Neural cell (in vitro differentiated cells): ENCODE data around the gene APOB. TPM values are rescaled to one million over a fixed set of nuclear protein-coding genes. Genes with fewer than 3 reads are reported as not detected.

Experiments
- H2AFZ ChIP-seq: fragments of 200-600, 300-800 bp; sonication (generic), shearing (Covaris generic); 2 replicates; pipeline ENCODE4 v1.6.0; 2014; ENCODE audit warnings: low read depth, mild to moderate bottlenecking, antibody characterized with exemption, low read length, moderate library complexity
- H3F3A ChIP-seq: fragments of 200-600 bp; shearing (Covaris generic); 2 replicates; pipeline ENCODE4 v1.6.1; 2016; ENCODE audit warnings: mild to moderate bottlenecking, moderate library complexity, mixed read lengths, antibody characterized with exemption, low read length; ENCODE audit not compliant: insufficient read depth, poor library complexity, severe bottlenecking
- H3K27ac ChIP-seq: fragments of 200-600, 300-800 bp; sonication (generic), shearing (Covaris generic); 2 replicates; pipeline ENCODE4 v1.5.1; 2014; ENCODE audit warnings: mild to moderate bottlenecking, low read length, moderate library complexity
- H3K27me3 ChIP-seq: fragments of 300-800, 200-600 bp; sonication (generic), shearing (Covaris generic); 2 replicates; pipeline ENCODE4 v1.6.0; 2014; ENCODE audit warnings: mild to moderate bottlenecking, low read depth, low read length, moderate library complexity; ENCODE audit not compliant: insufficient read depth
- H3K36me3 ChIP-seq: fragments of 300-800, 200-600 bp; sonication (generic), shearing (Covaris generic); 2 replicates; pipeline ENCODE4 v1.5.1; 2014; ENCODE audit warnings: mild to moderate bottlenecking, antibody characterized with exemption, low read length, moderate library complexity; ENCODE audit not compliant: insufficient read depth
- H3K4me2 ChIP-seq: fragments of 300-800, 200-600 bp; sonication (generic), shearing (Covaris generic); 2 replicates; pipeline ENCODE4 v1.6.0; 2014; ENCODE audit warnings: mild to moderate bottlenecking, low read length
- H3K4me3 ChIP-seq: fragments of 300-800, 200-600 bp; sonication (generic), shearing (Covaris generic); 2 replicates; pipeline ENCODE4 v1.5.1; 2014; ENCODE audit warnings: mild to moderate bottlenecking, low read length, moderate library complexity
- H3K79me2 ChIP-seq: fragments of 200-600 bp; shearing (Covaris generic); replicated peaks from 2 replicates; pipeline ENCODE4 v1.6.0; 2014; ENCODE audit warnings: mild to moderate bottlenecking, low read length, moderate library complexity; ENCODE audit not compliant: insufficient read depth
- H3K9ac ChIP-seq: fragments of 300-800, 200-600 bp; sonication (generic), shearing (Covaris generic); 2 replicates; pipeline ENCODE4 v1.6.1; 2016; ENCODE audit warnings: mild to moderate bottlenecking, low read length, mixed read lengths
- H3K9me2 ChIP-seq: fragments of 200-600 bp; shearing (Covaris generic); 2 replicates; pipeline ENCODE4 v1.6.1; 2016; ENCODE audit warnings: mild to moderate bottlenecking, low read length, mixed read lengths; ENCODE audit not compliant: insufficient read depth
- H3K9me3 ChIP-seq: fragments of 200-600, 300-800 bp; sonication (generic), shearing (Covaris generic); 2 replicates; pipeline ENCODE4 v1.6.1; 2016; ENCODE audit warnings: mild to moderate bottlenecking, mixed run types, low read length, moderate library complexity, mixed read lengths
- H4K20me1 ChIP-seq: fragments of 200-600 bp; shearing (Covaris generic); 2 replicates; pipeline ENCODE4 v1.6.1; 2016; ENCODE audit warnings: mild to moderate bottlenecking, mixed run types; ENCODE audit not compliant: insufficient read depth
- EP300 ChIP-seq: fragments of 450-650 bp; conservative IDR thresholded peaks from 2 replicates; pipeline ENCODE4 v1.6.1; 2014; ENCODE audit warnings: antibody characterized with exemption, mild to moderate bottlenecking, moderate library complexity; ENCODE audit not compliant: poor library complexity, severe bottlenecking
- EZH2 ChIP-seq: fragments of 200-600, 300-800 bp; shearing (Covaris generic), sonication (generic); IDR thresholded peaks from 2 replicates; pipeline ENCODE4 v1.6.1; 2014; ENCODE audit warnings: antibody characterized with exemption, low read length, borderline replicate concordance, mild to moderate bottlenecking; ENCODE audit not compliant: insufficient read depth, poor library complexity, severe bottlenecking
- MXI1 ChIP-seq: fragments of 450-650 bp; conservative IDR thresholded peaks from 2 replicates; pipeline ENCODE4 v1.6.1; 2014; ENCODE audit warnings: antibody characterized with exemption, mild to moderate bottlenecking; ENCODE audit not compliant: poor library complexity, severe bottlenecking
- POLR2AphosphoS5 ChIP-seq: IDR thresholded peaks from 2 replicates; pipeline ENCODE4 v1.6.1; 2012
- RAD21 ChIP-seq: fragments of 450-650 bp; conservative IDR thresholded peaks from 2 replicates; pipeline ENCODE4 v1.6.1; 2014; ENCODE audit warnings: antibody characterized with exemption, mild to moderate bottlenecking, moderate library complexity
- SMC3 ChIP-seq: fragments of 450-650 bp; conservative IDR thresholded peaks from 2 replicates; pipeline ENCODE4 v1.6.1; 2014; ENCODE audit warnings: antibody characterized with exemption, mild to moderate bottlenecking, moderate library complexity; ENCODE audit not compliant: poor library complexity
- TAF1 ChIP-seq: IDR thresholded peaks from 2 replicates; pipeline ENCODE4 v1.6.1; 2012; ENCODE audit warnings: low read depth
- polyA plus RNA-seq: library from polyadenylated mRNA; depleted of rRNA; stranded (reverse); fragments of >200 nt; gene quantifications from 2 replicates; pipeline ENCODE4 v1.2.3, GENCODE V29; 2014
- TF ChIP-seq, protein P1 (sequence below): fragments of 450-650 bp; IDR thresholded peaks from 2 replicates; pipeline ENCODE4 v1.5.1; 2014; ENCODE audit warnings: antibody characterized with exemption, mild to moderate bottlenecking, moderate library complexity; ENCODE audit not compliant: poor library complexity, severe bottlenecking
- TF ChIP-seq, protein P2 (sequence below): IDR thresholded peaks from 2 replicates; pipeline ENCODE4 v1.6.1; 2012; ENCODE audit warnings: borderline replicate concordance

APOB gene
- polyA plus RNA-seq, 1 donor from 2014 or later: not detected

DNA sequence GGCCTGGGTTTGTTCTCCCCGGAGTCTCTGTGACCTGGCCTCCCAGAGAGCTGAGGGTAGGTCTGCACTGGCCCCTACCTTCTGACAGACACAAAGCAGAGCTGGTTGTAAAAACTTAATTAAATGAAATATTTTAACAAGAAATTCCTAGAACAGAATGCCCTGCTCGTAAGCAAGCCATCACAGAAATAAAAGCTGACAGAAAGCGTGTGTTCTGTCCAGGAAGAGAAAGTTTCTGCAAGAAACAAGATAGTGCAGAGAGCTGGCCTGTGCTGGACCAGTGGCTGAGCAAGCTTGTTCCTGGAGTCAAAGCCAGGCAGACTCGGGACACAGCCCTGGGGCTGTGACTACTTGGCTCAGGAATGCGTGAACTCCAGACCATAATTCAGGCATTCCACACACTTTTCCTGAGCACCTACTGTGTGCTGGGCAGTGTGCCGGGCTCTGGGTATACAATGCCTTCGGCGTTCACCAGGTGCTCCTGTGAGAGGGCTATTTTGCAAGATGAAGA, 51.6 kb downstream of the APOB start:
- no peak overlapping the region for H3K27ac ChIP-seq
- no peak overlapping the region for H2AFZ ChIP-seq
- no peaks in the 10 kb centered on the region for H3K9me3 ChIP-seq
- no peaks in the 10 kb centered on the region for H3F3A ChIP-seq
- H3K79me2 ChIP-seq: no peaks in the 10 kb centered on the region
- no peak overlapping the region for H3K4me3 ChIP-seq
- no peaks in the 10 kb centered on the region for H3K9me2 ChIP-seq
- no peak overlapping the region for H3K9ac ChIP-seq
- TF ChIP-seq SMC3 (no peak), EP300 (no peak), MXI1 (no peak), POLR2AphosphoS5 (no peak), RAD21 (no peak), TAF1 (no peak), EZH2 (no peak)
- TF ChIP-seq, protein P1, sequence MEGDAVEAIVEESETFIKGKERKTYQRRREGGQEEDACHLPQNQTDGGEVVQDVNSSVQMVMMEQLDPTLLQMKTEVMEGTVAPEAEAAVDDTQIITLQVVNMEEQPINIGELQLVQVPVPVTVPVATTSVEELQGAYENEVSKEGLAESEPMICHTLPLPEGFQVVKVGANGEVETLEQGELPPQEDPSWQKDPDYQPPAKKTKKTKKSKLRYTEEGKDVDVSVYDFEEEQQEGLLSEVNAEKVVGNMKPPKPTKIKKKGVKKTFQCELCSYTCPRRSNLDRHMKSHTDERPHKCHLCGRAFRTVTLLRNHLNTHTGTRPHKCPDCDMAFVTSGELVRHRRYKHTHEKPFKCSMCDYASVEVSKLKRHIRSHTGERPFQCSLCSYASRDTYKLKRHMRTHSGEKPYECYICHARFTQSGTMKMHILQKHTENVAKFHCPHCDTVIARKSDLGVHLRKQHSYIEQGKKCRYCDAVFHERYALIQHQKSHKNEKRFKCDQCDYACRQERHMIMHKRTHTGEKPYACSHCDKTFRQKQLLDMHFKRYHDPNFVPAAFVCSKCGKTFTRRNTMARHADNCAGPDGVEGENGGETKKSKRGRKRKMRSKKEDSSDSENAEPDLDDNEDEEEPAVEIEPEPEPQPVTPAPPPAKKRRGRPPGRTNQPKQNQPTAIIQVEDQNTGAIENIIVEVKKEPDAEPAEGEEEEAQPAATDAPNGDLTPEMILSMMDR: no peak
- TF ChIP-seq, protein P2, sequence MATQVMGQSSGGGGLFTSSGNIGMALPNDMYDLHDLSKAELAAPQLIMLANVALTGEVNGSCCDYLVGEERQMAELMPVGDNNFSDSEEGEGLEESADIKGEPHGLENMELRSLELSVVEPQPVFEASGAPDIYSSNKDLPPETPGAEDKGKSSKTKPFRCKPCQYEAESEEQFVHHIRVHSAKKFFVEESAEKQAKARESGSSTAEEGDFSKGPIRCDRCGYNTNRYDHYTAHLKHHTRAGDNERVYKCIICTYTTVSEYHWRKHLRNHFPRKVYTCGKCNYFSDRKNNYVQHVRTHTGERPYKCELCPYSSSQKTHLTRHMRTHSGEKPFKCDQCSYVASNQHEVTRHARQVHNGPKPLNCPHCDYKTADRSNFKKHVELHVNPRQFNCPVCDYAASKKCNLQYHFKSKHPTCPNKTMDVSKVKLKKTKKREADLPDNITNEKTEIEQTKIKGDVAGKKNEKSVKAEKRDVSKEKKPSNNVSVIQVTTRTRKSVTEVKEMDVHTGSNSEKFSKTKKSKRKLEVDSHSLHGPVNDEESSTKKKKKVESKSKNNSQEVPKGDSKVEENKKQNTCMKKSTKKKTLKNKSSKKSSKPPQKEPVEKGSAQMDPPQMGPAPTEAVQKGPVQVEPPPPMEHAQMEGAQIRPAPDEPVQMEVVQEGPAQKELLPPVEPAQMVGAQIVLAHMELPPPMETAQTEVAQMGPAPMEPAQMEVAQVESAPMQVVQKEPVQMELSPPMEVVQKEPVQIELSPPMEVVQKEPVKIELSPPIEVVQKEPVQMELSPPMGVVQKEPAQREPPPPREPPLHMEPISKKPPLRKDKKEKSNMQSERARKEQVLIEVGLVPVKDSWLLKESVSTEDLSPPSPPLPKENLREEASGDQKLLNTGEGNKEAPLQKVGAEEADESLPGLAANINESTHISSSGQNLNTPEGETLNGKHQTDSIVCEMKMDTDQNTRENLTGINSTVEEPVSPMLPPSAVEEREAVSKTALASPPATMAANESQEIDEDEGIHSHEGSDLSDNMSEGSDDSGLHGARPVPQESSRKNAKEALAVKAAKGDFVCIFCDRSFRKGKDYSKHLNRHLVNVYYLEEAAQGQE: no peak
- no peaks in the 10 kb centered on the region for H3K36me3 ChIP-seq
- H3K4me2 ChIP-seq: no peak overlapping the region
- peaks cover 89% of the 10 kb centered on the region for H3K27me3 ChIP-seq
- H4K20me1 ChIP-seq: no peaks in the 10 kb centered on the region

DNA sequence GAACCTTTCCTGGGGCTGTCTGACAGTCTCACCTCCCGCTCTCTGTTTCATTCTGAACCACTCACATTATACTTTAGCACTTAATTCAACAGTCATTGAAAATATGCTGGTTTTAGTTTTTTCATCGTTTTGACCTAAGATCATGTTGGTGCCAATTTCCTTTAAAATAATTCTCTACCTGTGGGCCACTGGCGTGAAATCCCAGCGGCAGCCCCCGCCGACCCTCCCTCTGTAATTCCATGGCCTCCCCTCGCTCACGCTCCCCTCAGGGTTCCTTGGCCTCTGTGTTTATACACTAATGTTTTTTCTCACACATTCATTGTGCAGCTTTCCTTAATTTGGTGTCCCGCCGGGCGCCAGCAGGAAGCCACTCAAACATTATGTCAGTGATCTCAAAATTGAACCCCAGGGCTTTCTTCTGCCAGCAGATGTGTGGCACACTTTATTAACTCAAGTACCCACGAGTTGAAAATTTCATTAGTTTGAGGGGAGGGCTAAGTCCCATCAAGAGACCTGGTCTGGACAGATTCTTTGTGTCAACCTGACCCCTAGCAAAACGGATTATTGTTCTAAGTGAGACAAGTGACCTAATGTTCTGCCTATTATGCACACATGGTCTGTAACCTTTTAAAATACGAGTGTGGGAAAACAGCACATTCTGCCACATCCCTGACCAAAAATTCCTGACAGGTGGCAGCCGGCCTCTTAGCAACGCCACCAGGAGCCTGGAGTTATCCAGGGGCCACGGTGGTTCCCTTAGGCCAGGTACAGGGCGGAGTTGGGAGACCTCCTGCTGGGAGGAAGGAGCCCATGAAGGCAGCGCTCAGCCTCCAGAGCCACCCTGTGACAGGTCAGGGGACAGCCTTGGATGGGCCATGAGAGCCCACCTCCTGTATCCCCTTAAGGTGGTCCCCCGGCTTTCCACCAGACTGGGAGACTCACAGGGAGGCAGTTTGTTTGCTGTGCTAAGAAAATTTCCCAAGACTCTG, 53.1 kb downstream of the APOB start:
- H3K79me2 ChIP-seq: no peaks in the 10 kb centered on the region
- H3F3A ChIP-seq: no peaks in the 10 kb centered on the region
- H4K20me1 ChIP-seq: no peaks in the 10 kb centered on the region
- H3K9me2 ChIP-seq: no peaks in the 10 kb centered on the region
- H3K27me3 ChIP-seq: peaks cover 86% of the 10 kb centered on the region
- no peak overlapping the region for H3K27ac ChIP-seq
- H3K9me3 ChIP-seq: no peaks in the 10 kb centered on the region
- TF ChIP-seq EP300 (no peak), POLR2AphosphoS5 (peak; percentile 53), RAD21 (no peak), TAF1 (no peak)
- TF ChIP-seq, protein P1: no peak
- TF ChIP-seq, protein P2: no peak
- H2AFZ ChIP-seq: no peak overlapping the region
- no peak overlapping the region for H3K4me3 ChIP-seq
- no peaks in the 10 kb centered on the region for H3K36me3 ChIP-seq
- no peak overlapping the region for H3K9ac ChIP-seq
- no peak overlapping the region for H3K4me2 ChIP-seq
